BE2C (cell line): Measurements from ENCODE around the gene C5orf15.

Source experiments
- DNase-seq: peaks from one replicate; pipeline ENCODE4 v3.0.0-alpha.2; 2020
- H3K27me3 ChIP-seq: fragments of 250-450 bp; sonication (Bioruptor Pico); 2 replicates; pipeline ENCODE4 v1.5.1; 2020; ENCODE audit warnings: mild to moderate bottlenecking
- H3K36me3 ChIP-seq: fragments of 250-450 bp; sonication (Bioruptor Pico); 2 replicates; pipeline ENCODE4 v1.5.1; 2020; ENCODE audit warnings: mild to moderate bottlenecking
- H3K4me1 ChIP-seq: fragments of 250-450 bp; sonication (Bioruptor Pico); 2 replicates; pipeline ENCODE4 v1.5.1; 2020
- H3K4me3 ChIP-seq: 2 replicates; pipeline ENCODE4 v1.5.1; 2011; ENCODE audit warnings: low read depth, low read length
- H3K9me3 ChIP-seq: fragments of 250-450 bp; sonication (Bioruptor Pico); 2 replicates; pipeline ENCODE4 v1.5.1; 2020
- TF ChIP-seq, protein P1 (sequence below): IDR thresholded peaks from 2 replicates; pipeline ENCODE4 v1.5.1; 2012; ENCODE audit warnings: mild to moderate bottlenecking, low read depth, low read length

The C5orf15 gene

DNA sequence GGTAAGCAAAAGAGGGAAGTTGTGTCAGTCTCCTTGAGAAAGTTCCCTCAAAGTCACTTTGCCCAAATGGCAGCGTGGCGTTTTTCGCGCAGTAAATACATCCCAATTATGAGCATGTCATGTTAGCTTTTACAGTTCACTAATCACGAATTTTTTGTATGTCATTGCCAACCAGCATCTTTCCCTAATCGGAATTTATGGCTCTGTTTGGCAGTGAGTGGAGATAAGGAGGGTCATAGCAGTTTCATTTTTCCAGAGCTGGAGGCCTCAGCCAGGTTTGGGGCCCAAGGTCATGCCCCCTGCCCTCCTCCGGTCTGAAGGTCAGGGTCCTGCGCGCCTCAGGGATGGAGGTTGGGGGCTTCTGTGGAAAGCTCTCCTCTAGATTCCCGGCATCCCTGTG is 50.1 kb downstream of the C5orf15 start:
- TF ChIP-seq, protein P1, sequence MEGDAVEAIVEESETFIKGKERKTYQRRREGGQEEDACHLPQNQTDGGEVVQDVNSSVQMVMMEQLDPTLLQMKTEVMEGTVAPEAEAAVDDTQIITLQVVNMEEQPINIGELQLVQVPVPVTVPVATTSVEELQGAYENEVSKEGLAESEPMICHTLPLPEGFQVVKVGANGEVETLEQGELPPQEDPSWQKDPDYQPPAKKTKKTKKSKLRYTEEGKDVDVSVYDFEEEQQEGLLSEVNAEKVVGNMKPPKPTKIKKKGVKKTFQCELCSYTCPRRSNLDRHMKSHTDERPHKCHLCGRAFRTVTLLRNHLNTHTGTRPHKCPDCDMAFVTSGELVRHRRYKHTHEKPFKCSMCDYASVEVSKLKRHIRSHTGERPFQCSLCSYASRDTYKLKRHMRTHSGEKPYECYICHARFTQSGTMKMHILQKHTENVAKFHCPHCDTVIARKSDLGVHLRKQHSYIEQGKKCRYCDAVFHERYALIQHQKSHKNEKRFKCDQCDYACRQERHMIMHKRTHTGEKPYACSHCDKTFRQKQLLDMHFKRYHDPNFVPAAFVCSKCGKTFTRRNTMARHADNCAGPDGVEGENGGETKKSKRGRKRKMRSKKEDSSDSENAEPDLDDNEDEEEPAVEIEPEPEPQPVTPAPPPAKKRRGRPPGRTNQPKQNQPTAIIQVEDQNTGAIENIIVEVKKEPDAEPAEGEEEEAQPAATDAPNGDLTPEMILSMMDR: no peak
- peaks cover 42% of the 10 kb centered on the region for H3K4me1 ChIP-seq
- no peak for DNase-seq
- no peaks in the 10 kb centered on the region for H3K36me3 ChIP-seq
- no peaks in the 10 kb centered on the region for H3K9me3 ChIP-seq
- H3K4me3 ChIP-seq: no peak overlapping the region
- H3K27me3 ChIP-seq: no peaks in the 10 kb centered on the region

DNA sequence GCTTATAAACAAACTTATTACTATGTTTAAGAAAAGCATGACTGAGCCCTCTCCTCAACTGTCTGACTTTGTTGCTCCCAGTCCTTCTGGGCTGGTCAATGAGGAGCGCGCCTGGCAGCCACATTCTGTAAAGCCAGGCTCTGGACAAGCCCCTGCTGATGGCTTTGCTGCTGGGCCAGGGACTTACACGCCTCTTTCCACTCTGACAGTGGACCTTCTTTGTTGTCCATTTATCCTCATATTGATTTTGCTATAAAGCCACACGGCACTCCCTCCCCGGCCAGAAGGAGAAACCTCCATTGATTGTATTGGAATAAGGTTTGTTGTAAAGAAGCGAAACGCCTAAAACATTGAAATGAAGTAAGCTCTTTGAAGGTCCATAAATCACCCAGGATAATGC is 50.6 kb downstream of the C5orf15 start:
- Histone ChIP-seq H3K4me1 (peaks cover 44% of the 10 kb centered on the region), H3K4me3 (no peak overlapping the region), H3K9me3 (no peaks in the 10 kb centered on the region), H3K36me3 (no peaks in the 10 kb centered on the region), H3K27me3 (no peaks in the 10 kb centered on the region)
- no peak for DNase-seq
- TF ChIP-seq, protein P1: no peak

DNA sequence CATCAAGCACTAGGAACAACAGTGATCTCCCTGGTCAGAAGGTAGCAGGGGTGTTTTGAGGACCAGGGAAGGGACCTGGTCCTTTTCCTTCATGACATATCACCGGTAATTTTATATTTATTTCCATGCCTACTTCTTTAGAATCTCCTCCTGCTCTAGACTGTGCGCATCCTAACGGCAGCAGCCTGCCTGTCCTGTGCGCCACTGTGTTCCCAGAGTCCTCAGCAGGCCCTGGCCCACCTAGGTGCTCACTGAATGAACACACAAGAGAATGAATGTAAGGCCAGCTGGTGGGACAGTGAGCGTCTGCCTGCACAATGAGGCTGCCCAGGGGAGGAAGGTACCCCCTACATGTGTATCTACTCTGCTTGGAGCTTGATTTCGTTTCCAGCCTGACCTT is 51.5 kb downstream of the C5orf15 start:
- TF ChIP-seq, protein P1: no peak
- peaks cover 41% of the 10 kb centered on the region for H3K4me1 ChIP-seq
- DNase-seq: no peak
- H3K36me3 ChIP-seq: no peaks in the 10 kb centered on the region
- no peaks in the 10 kb centered on the region for H3K27me3 ChIP-seq
- no peaks in the 10 kb centered on the region for H3K9me3 ChIP-seq
- no peak overlapping the region for H3K4me3 ChIP-seq

DNA sequence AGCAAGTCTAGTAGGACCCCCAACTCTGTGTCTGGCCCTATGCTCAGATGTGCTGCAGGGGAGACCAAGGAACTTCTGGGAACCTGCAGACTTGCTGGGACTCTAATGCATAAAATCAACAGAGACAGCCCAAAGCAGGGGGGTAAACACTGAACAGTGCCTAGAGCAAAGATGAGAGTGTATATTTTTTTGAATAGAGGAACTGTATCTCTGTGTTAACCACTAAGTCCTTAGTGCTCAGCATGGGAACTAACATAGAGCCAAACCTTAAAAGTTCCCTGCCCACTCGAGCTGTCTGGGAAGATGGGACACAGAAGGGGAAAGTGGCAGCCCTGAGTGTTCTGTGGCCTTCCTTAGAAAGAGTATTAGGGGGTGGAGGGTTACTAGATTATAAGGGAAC is 51.9 kb downstream of the C5orf15 start:
- DNase-seq: no peak
- Histone ChIP-seq H3K27me3 (no peaks in the 10 kb centered on the region), H3K4me3 (no peak overlapping the region), H3K9me3 (no peaks in the 10 kb centered on the region), H3K4me1 (peaks cover 40% of the 10 kb centered on the region), H3K36me3 (no peaks in the 10 kb centered on the region)
- TF ChIP-seq, protein P1: no peak

DNA sequence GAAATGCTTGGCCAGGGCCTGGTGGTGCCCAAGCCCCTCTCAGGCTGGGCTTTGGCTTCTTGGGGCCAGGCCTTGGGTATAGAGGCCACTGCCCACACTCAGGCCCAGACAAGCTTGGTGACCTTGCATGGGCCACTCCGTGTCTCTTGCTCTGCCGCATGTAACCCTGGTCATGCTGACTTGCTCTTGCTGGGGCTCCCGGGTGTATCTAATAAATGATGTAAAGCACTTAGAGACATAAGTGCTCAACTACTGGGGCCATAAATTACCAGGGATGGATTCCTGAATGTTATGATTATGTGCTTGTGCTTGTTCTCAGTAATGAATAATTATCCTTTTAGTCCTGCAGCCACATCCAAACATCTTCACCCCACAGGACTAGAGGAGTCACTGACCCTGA is 54.0 kb downstream of the C5orf15 start:
- Histone ChIP-seq H3K4me3 (no peak overlapping the region), H3K4me1 (peaks cover 47% of the 10 kb centered on the region), H3K9me3 (no peaks in the 10 kb centered on the region), H3K36me3 (no peaks in the 10 kb centered on the region), H3K27me3 (no peaks in the 10 kb centered on the region)
- DNase-seq: peak; percentile 38
- TF ChIP-seq, protein P1: no peak

DNA sequence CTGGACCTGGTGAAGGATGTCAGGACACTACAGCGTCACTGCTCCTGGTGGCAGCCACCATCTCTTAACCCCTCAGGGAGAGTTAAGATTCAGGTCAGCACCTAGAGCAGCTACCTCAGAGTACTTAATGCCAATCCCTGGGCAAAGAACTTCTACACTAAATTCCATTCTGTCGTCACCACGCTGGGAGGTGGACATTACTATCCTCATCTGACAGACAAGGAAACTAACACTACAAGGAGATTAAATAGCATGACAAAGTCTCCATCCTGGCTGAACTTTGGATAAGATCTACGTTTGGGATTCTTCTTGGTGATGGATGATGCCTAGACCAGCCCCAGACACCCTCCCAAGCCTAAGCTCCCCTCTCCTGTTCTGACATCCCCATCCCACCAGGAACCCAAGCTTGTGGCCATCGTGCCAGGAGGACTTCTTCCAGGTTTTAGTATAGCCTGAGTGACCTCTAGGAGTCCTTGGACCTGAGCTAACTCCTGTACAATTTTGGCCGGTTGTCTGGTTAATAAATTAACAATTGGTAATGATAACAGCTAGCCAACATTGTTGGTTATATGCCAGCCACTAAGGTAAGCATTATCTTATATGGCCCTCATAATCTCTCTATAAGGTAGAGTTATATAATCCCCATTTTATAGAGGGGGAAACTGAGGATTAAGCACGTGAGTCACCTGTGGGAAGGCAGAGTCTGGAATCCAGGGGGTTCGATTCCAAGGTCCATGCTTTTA is 54.8 kb downstream of the C5orf15 start:
- Histone ChIP-seq H3K36me3 (no peaks in the 10 kb centered on the region), H3K4me1 (peaks cover 39% of the 10 kb centered on the region), H3K27me3 (no peaks in the 10 kb centered on the region), H3K9me3 (no peaks in the 10 kb centered on the region), H3K4me3 (peak overlapping the region; percentile 11)
- TF ChIP-seq, protein P1: no peak
- no peak for DNase-seq
